CD4-positive, alpha-beta T cell treated with Interleukin-15 for 4 hours (primary cell): Measurements from ENCODE around the gene POLR2F.
A peak's percentile ranks its signal among the peaks of the same experiment; 100 is the strongest.

Experiments
- DNase-seq: peaks from one replicate; pipeline ENCODE4 v3.0.0-alpha.2; 2020; ENCODE audit warnings: low spot score

The POLR2F gene

GRCh38 chr22:37953437-37954179, at the start of gene POLR2F, which contains the start of gene C22orf23:
TSS of gene POLR2F (plus strand) at chr22:37953699. CDS start at chr22:37953788, 89 bp downstream.
TSS of gene C22orf23 (minus strand) at chr22:37953601. CDS start at chr22:37953149, 452 bp downstream.
- DNase-seq, result peak; percentile 96

GRCh38 chr22:37904572-37905533, 48.6 kb upstream of the POLR2F start:
- DNase-seq, result peak; percentile 6

- DNase-seq, result peak; percentile 51
Observed at GRCh38 chr22:37905534-37906363, 47.8 kb upstream of the POLR2F start, which contains the start of gene MICALL1. TSS of gene MICALL1 (plus strand) at chr22:37906297. CDS start at chr22:37906423, 126 bp downstream.

DNA sequence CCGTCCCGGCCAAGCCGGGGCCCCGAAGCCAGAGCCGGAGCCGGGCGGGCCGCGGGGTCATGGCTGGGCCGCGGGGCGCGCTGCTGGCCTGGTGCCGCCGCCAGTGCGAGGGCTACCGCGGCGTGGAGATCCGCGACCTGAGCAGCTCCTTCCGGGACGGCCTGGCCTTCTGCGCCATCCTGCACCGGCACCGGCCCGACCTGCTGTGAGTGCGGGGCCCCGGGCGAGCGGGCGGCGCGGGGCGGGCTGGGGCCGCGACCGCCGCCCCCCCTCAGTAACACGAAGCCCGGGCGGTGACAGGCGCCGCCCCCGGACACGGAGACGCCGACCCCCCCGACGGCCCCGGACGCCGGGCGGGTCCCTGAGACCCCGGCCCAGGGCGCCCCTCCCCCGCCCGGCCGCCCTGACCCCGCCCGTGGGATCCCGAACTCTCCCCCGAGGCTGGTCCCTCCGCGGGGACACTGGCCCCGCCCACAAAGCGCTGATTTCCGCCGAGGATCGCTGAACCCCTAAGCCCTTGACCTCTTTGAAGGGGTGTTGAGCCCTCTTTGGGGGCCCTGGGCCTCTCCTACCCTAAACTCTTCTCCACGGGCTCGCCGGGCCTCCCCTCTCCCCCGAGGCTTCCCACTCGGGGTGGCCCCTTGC, 47.0 kb upstream of the POLR2F start:
- peak; percentile 26 for DNase-seq

DNA sequence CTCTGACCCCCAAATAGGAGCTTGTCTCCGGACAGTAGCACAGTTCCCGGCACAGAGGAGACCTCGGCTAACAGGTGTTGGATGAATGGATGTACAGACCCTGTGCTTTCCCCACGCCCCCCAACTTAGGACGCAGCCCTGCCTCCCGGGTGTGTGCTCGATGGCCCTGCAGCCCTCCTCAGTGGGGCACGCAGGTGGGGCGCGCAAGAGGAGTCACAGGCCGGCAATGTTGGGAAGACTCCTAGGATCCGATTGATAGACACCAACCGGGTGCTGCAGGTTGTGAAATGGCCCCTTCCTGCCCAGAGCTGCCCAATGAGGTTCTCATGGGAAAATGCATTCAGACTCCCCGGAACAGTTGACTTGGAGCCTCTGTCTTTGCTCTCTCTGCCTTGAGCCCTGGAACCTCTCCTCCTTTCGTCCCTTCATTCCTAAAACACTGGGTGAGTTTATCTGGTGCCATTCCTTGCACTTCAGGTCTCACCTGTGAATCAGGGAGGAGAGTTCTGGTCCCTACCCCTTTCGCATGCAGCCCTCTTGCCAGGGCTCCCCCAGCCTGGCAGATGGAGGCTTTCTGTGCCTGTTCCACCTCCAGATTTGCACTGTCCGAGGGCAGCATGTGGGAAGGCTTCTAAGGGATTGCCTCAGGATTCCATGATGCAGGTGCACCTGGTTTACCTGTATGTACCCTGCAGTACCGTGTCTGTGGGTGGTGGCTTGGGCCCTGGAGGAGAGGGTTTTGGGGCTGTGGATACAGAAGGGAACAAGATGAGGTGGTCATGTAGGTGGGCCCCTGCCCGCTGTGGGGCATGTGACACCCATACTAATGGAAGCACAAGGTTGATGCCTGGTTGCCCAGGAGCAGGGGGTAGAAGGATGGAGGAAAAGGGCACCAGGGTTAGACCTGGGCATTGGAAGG, 46.2 kb upstream of the POLR2F start:
- DNase-seq, result no peak

GRCh38 chr22:37909766-37910165, 43.7 kb upstream of the POLR2F start:
- DNase-seq, result no peak

DNA sequence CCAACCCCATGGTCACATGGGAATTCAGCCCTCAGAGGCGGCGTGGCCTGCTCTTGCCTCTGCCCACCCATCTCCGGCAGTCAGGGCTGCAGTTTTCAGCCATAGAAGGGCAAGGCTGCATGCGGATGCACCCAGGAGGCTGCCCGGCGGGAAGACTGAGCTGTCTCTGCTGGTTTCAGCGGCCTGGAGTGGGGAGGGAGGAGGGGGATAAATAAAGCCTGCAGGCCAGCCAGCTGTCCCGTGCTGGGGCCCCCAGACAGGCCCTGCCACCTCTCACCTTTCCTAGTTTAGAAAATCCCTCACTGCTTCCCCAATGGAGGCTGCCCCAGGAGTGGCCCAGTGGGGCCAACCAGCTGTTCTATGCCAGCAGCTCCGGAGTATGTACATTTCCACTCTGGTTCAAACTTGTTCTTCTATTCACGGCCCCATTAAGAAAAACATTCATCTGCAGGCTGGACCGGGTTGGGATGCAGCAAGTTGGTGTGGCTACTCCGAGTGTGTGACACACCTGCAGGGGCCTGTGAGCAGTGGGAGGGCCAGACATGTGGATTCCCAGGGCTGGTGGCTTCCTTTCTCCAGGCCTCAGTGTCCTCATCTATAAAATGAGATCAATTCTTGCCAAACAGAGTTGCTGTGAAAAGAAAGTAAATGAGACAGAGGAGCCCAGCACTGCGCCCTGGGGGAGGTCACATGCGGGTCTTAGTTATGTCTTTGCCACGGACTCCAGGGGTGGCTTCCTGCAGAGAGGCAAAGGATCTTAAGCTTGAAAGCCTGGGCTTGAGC, 42.4 kb upstream of the POLR2F start:
- DNase-seq, result no peak

GRCh38 chr22:37911697-37912096, 41.8 kb upstream of the POLR2F start:
- no peak for DNase-seq

DNA sequence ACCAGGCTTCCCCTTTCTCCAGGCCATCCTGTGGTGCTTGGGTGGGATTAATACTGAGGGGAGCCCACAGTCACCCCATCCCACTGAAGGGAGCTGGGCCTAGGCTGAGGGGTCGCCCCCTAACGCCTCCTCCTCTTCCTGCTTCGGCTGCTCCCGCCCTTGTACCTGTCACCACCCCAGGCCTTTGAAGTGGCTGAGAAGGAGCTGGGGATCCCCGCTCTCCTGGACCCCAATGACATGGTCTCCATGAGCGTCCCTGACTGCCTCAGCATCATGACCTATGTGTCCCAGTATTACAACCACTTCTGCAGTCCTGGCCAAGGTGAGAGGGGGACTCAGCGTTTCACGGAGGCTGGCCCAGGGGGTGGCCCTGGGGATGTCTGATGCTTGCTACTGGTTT, 41.3 kb upstream of the POLR2F start:
- no peak for DNase-seq

- no peak for DNase-seq
Observed at GRCh38 chr22:37913233-37913721, 40.2 kb upstream of the POLR2F start.

DNA sequence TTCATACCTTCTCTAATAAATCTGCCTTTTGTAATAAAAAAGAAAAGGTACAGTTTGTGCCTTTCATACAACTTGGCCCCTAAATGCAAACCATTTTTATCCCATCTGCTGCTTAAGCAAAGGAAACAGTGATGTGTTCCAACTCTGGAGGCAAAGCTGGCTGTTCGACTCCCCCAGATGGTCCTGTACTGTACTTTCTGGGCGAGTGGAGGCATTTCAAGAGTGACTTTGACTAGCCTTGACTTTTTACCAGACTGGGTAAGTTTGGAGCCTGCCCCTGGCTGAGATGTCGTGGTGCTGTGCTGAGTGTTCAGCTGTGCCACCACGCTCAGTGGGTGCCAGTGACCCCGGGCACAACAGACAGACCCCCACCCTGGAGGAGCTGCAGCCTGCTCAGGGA, 37.2 kb upstream of the POLR2F start:
- DNase-seq, result no peak

DNA sequence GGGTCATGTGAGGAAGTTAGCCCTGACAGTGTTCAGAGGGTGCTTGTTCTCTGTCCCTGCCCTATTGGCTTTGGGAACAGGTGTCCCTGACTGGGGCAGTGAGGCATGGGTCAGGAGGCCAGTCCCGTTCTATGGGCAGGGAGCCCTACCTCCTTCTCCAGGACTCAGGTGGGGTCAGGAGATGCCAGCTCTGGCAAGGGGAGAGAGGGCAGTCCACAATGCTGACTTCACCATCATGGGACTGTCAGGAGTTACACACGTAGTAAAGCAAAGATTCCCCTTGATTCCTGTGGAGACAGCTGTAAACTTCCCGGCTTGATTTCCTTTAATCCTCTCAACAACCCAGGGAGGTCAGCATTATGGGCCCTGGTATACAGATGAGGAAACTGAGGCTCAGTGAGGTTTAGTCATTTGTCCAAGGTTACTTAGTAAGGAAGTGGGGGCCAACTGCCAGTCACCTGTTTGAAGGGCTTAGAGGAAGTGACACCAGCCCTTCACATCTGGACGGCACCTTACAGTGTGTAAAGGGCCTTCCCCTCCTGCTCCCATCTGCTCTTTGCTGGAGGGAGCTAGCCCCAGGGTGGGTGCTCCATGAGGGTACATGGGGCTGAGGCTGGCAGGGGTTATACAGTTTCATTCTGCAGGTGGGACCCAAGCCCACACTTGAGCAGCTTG, 35.5 kb upstream of the POLR2F start:
- no peak for DNase-seq

GRCh38 chr22:37918580-37919270, 34.8 kb upstream of the POLR2F start:
- no peak for DNase-seq

GRCh38 chr22:37920126-37920525, 33.4 kb upstream of the POLR2F start:
- DNase-seq, result no peak

- DNase-seq, result no peak
Observed at GRCh38 chr22:37922191-37922590, 31.3 kb upstream of the POLR2F start.

- no peak for DNase-seq
Observed at GRCh38 chr22:37923927-37924326, 29.6 kb upstream of the POLR2F start.

- DNase-seq, result no peak
Observed at GRCh38 chr22:37924386-37925065, 29.0 kb upstream of the POLR2F start.
